ENCODE data around the gene PROSER3. TPM values are rescaled to one million over a fixed set of nuclear protein-coding genes. Genes with fewer than 3 reads are reported as not detected.

The PROSER3 gene
- total RNA-seq, 1 donor from 2014 or later = 5.2 TPM

DNA sequence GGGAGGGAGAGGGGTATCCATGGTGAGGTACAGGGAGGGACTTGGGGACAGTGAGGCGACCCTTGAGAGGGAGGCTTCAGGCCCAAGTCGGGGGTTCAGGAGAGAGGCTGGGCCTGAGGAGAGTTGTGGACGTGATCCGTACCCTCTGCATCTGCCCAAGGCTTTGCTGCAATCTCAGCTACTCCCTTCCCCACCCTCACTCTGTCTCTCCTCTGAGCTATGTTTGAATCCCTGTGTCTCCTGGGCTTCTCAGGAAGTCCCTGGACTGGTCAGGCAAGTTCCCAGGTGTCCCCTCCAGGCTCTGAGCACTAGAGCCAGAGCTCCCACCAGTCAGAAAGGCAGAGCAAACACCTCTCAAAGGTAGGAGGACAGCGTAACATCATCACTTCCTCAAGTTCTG lies 7.8 kb upstream of the PROSER3 start:
- intact Hi-C loops (cut with micrococcal nuclease) = no loop called here
- DNase-seq (no peak), ATAC-seq (no peak)

DNA sequence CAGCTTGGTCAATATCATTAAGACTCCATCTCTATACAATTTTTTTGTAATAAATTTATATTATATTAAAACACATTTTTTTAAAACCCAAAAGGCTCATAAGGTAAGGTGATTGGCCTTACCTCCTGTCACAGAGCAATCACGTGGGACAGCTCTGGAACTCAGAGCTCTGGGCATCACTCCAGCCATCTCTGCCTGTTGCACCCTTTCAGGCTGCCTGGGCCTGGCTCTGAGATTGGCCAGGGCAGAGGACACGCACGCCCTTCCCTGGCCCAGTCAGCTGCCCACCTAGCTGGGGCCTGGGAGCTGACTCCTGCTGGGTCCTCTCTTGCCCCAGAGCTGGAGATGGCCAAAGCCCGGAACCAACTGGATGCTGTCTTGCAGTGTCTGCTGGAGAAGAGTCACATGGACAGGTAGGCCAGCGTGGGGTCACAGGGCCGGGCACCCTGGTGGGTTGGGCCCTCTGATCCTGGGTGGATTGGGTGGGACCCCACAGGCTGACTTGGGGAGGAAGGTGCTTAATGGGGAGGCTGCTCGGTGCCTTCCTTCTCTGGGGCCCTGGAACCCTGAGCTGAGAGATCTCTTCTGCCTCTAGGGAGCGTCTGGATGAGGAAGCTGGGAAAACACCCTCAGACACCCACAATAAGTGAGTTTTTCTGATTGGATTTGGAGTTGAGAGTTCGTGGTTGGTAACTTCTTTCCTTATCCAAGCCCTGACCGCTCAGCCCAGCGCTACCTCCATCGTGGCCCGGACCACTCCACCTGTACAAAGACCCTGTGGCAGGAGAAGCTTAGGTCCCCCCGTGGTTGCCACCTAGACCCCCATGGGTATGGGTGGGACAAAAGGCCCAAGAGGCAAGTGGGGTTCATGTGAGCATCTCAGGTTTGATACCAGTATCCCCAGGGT lies 5.9 kb upstream of the PROSER3 start:
- intact Hi-C loops (cut with micrococcal nuclease) = no loop called here
- no peak for DNase-seq
- ATAC-seq = no peak

DNA sequence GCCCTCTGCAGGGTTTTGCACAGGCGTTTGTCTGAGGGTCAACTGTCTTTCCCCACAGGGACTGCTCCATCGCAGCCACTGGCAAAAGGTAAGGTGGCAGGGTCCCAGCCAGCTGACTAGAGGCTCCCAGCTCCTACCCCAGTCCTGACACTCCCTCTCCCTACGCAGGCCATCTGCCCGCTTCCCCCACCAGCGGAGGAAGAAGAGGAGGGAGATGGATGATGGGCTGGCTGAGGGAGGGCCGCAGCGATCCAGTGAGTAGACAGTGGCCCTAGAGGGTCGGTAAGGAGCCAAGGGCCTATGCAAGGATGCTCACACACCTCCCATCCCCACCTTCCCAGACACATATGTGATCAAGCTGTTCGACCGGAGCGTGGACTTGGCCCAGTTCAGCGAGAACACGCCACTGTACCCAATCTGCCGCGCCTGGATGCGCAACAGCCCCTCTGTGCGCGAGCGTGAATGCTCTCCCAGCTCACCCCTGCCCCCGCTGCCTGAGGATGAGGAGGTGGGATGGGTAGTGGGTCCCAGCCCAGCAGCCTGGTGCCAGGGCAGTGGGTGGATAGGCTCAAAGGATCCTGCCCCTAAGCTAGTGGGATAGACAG lies 5.1 kb upstream of the PROSER3 start:
- no peak for ATAC-seq
- intact Hi-C loops (cut with micrococcal nuclease) = no loop called here
- no peak for DNase-seq

DNA sequence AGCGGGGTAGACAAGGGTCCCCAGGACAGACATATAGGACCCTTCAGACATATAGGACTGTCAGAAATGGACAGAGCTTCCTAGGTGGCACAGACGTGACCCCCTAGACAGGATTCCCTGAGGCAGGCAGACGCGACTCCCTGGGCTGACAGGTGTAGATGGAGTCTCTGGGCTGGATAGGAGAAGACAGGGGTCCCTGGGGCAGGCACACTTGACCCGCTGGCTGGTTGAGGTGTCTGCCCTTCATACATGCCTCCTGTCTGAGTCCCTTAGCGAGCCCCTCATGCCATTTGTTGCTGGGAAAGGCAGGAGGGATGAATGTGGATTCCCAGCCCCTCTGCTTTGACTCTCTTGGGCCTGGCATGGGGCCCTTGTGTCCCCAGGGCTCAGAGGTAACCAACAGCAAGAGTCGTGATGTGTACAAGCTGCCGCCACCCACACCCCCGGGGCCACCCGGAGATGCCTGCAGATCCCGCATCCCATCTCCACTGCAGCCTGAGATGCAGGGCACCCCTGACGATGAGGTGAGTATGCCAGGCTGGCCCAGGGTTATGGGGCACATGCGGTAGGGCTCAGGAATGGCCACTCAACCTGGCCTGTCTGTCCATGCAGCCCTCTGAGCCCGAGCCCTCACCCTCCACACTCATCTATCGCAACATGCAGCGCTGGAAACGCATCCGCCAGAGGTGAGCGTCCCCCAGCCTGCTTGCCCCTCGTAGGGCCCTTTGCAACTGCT lies 4.2 kb upstream of the PROSER3 start:
- ATAC-seq = no peak
- intact Hi-C loops (cut with micrococcal nuclease) = no loop called here
- no peak for DNase-seq

DNA sequence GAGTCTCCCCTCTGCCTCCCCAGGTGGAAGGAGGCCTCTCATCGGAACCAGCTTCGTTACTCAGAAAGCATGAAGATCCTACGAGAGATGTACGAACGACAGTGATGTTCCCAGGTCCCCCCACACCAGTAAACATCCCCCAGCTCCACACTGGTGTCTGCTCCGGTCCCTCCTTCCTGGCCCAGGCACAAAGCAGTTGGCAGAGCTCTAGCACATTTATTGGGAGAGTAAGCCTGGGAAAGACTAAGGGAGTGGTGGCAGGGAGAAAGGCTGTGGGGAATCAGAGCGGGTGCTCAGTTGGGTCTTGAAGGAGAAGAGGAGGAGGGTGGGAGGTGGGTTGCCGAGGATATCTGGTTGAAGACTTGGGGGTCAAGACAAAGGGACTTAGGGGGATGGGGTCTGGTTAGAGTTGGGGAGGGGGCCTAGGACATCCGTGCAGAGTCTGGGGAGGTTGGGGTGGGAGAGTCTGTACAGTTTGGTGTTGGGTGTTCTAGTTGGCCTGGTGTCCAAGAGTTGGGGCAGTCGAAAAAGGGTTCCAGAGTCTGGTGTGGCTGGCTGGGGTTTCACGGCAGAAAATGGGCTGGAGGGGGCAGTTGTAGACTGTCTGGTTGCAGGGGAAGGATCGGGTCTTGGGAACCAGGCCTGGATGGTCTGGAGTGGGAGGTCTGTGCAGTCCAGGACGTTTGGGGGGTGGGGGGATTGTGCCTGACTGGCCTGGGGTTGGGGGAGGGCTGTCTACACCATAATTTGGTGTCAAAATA lies 3.4 kb upstream of the PROSER3 start:
- DNase-seq (no peak), ATAC-seq (no peak)
- intact Hi-C loops (cut with micrococcal nuclease) = no loop called here

DNA sequence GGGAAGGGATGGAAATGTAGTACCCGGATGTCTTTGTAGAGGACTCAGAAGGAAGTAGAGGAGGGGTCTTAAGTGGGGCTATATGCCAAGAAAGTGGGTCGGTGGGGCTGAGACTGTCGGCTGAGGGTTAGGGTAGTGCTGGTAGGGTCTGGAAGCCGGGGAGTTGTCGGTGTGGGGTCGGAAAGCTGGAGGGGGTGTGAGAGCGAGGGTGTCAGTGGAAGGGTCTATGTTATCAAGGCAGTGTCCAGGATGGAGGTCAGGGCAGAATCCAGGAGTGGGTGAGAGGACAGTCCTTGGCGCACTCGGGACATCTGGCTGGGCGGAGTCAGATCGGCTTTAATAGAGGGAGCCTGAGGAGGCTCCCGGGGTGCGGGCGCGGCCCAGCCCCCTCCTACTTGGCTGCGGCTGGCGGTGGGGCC lies 2.8 kb upstream of the PROSER3 start:
- DNase-seq = no peak
- no peak for ATAC-seq
- intact Hi-C loops (cut with micrococcal nuclease) = no loop called here

DNA sequence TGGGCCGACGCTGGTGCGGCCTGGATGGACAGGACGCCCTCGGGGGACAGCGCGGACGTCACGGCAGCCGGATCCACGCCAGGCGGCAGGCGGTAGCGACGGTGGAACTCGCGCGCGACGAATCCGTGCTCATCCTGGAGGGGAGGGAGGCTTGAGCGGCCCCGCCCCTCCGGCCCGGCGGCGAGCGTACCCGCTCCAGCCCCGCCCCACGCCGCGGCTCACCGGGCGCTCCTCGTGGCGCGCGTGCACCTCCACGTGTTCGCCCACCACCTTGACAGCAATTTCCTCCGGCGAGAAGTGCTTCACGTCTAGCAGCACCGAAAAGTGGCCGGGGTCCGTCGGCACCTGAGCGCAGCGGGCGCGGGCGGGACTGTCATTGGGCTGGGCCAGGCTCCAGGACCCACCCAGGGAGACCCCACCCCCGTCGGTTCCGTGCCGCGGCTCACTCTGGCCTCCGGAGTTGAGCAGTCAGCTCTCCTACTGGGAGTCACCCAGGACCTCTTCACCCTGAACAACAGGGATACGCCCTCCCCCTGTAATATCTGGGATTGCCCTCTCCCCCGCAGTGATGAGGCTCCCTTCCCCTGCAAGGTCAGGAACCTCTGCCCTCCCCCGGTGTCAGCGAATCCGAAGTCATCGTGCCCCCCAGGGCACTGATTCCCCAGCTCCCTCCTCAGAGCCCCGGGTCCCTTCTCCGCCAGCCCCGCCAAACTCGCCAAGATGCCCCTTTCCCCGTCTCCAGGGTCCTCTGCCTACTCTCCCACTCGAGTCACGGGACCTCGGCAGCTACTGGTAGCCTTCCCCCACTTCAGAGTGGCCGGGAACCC lies 2.2 kb upstream of the PROSER3 start:
- intact Hi-C loops (cut with micrococcal nuclease) = no loop called here
- DNase-seq (peak; percentile 95), ATAC-seq (peak; percentile 52)

DNA sequence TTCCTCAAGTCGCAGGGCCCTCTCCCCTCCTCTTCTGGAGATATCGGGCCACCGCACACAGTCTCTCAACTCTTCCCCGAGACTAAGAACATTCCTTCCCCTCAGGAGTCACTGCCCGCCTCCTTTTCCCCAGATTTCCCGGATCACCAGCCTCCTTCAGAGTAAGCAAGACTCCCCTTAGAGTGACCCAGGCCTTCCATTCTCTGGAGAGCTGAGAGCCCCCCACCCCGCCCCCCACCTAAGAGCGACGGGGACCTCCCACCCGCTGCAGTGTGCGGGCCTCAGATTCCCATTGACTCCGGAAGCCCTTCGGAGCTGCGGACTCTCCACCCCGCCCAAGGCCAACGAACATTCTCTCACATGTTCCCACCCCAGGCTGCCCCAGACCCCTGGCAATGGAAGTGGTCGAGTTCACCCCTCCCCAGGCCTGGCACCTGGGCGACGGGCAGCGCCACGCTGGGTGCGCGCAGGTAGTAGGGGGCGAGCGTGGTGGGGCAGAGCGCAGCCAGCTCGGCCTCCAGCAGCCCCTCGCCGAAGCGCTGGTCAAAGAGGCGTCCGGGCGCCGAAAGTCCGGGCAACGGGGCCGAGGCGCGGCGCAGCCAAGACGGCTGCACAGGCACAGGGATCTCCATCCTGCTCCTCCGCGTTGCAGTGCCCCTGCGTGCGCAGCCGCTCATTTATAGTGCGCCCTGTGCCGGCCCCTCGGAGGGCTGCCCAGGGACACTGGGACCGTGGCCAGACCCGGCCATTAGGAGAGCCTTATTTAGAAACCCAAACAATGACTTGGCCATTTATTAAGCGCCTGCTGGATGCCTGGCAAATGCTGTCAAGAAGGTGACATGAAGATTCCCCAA lies 1.4 kb upstream of the PROSER3 start, which contains the start of gene HSPB6:
Gene HSPB6 (minus strand): TSS at position 653 of the 854 bp plus-strand sequence. CDS start 21 bp downstream, at position 632.
- DNase-seq (peak; percentile 89), ATAC-seq (peak; percentile 50)
- intact Hi-C loops (cut with micrococcal nuclease) = no loop called here

DNA sequence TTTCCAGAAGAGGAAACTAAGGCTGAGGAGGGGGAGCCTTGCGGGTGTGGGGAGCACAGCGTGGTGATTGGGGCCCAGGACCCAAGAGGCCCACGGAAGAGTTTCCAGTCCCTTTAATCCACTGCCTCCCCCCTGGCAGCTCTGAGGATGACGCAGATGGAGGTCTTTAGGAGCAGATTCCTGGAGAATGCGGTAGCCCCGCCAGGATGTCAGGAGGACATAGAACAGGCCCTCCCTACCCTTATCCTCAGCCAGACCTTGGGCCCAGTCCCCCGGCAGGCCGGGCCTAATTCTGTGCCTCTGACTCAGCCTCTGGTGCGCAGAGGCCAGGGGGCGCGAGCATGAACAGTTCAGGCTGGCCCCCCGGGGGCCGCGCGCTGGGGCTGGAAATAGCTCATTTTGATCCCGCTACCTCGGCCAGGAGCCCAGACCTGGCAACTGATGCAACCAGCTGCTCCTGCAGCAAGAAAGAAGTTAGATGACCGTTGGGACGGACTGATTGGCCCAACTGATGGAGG lies 686 bp upstream of the PROSER3 start:
- DNase-seq = peak; percentile 93
- intact Hi-C loops (cut with micrococcal nuclease) = no loop called here
- peak; percentile 63 for ATAC-seq

DNA sequence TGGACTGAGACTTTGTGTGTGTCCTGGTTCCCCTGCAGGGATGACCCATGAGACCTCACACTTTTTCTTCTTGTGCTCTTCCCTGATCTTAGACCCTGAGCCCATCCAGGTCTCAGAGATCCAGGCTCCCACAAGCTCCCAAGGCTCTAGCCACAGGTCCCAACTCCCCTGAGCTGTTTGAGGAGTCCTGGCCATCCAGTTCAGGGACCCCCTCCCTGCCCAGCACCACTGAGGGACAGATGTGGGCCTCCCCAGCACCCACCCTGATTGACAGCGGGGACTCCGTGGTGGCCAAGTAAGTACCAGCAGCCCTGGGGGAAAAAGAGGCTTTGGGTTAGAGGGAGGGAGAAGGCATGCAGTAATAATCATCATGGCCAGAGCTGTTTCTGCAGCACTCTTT lies 1.7 kb downstream of the PROSER3 start:
- ATAC-seq (no peak), DNase-seq (no peak)
- intact Hi-C loops (cut with micrococcal nuclease) = no loop called here

DNA sequence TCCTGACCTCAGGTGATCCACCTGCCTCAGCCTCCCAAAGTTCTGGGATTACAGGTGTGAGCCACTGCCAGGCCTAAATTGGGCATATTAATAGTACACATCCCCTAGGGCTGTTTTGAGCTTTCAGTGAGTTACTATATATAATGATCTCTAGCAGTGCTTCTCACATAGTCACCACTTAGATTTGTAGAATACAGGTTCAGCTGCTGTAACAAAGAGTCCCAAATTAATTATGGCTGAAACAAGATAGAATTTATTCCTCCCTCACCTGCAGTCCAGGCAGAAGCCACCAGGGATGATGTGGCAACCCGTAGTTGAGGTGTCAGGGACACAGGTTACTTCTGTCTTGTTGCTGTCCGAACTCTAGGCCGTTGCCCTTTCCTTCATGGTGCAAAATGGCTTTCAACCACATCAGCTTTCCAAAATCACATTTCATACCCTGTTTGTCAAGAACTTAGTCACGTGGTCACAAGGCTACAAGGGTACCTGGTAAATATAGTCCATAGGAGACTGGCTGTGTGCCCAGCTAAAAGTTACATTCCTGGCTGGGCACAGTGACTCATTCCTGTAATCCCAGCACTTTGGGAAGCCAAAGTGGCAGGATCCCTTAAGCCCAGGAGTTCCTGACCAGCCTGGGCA lies 2.9 kb downstream of the PROSER3 start:
- intact Hi-C loops (cut with micrococcal nuclease) = no loop called here
- ATAC-seq (no peak), DNase-seq (no peak)

DNA sequence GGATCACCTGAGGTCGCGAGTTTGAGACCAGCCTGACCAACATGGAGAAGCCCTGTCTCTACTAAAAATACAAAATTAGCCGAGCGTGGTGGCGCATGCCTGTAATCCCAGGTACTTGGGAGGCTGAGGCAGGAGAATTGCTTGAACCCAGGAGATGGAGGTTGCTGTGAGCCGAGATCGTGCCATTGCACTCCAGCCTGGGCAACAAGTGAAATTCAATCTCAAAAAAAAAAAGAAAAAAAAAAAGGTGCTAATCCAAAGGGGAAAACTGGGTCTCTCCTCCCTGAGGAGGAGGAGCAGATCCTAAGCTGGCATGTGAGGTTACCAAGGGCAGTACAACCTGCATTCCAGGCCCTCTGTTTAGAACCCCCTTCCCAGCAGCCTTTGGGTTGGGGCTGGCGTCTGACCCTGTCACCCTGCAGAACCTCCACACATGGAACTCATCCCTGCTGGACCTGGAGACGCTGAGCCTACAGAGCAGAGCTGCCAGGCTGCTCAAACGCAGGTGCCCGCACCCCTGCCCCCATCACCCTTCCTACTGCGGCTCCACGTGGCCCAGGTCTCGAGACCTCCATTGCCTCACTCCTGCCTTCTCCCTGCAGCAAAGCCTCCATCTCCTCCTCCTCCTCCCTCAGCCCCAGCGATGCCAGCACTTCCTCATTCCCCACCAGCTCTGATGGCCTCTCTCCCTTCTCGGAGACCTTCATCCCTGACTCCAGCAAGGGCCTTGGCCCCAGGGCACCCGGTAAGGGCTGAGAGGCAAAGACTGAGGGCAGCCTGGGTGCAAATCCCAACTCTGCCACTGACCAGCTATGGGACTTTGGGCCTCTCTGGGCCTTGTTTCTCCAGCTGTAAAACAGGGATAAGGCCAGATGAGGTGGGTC lies 6.7 kb downstream of the PROSER3 start:
- intact Hi-C loops (cut with micrococcal nuclease) = no loop called here
- ATAC-seq = no peak
- no peak for DNase-seq

DNA sequence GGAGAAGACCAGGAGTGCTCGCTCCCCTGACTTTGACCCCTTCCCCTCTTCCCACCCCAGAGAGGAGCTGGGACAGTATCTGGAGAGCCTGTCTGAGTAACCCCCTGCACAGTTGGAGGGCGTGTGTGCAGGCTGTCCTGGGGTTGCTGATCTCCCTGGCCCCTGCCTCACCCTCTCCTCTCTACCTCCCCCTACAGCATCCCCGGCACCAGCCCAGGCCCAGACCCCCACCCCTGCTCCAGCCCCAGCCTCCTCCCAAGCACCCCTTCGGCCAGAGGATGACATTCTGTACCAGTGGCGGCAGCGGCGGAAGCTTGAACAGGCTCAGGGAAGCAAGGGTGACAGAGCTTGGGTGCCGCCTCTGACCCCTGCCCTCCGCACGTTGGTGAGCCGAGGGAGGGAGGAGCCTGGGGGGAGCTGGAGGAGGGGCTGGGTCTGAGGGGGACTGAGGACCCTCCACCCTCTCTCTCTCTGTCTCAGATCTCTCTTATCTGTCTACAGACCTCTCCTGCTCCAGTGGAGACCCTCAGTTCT lies 8.7 kb downstream of the PROSER3 start:
- intact Hi-C loops (cut with micrococcal nuclease) = no loop called here
- ATAC-seq (no peak), DNase-seq (no peak)

DNA sequence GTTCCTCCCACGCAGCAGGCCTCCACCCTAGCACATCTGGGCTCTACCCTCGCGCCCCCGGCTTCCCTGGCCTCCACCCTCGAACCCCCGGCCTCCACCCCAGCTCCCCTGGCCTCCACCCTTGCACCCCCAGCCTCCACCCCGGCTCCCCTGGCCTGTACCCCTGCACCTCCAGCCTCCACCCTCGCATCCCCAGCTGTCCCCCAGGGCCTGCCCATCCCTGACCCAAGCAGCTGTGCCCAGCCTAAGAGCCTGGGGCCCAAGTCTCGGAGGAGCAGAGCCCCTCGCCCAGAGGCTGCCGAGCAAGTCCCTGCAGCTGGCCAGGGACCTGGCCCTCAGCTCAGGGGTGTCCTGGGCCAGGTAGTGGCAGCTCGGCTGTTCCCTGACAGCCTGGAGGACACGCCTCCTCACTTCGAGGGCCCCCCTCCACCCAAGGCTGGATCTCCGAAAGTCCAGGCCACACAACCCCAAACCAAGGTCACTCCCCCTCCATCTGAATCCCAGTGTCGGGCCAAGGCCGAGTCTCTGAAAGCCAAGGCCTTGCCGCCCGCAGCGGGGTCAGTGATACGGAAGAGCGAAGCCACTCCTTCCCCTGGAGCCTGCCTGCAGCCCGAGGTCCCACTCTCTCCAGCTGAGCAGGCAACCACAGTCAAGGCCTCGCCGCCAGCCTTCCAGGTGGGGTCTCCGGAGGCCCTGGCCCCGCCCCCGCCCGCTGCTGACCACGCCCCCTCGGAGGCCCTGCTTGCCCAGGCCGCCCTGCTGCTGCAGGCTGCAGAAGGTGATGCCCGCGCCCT lies 9.5 kb downstream of the PROSER3 start:
- no peak for DNase-seq

DNA sequence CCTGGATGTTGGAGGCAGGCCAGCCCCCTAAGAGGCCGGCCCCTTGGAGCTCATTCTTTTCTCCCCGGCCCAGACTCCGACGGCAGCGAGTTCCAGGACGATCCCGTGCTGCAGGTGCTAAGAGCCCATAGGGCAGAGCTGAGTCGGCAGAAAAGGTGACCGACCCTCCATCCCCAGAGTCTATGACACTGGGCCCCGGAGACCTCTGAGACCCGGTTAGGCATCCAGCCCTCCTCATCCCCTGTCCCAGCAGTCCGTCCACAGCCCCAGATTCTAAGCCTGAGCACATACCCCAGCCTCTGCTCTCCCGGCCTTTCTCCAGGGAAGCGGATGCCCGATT lies 10.1 kb downstream of the PROSER3 start:
- DNase-seq (no peak), ATAC-seq (no peak)
- intact Hi-C loops (cut with micrococcal nuclease) = no loop called here

More for the DNA sequence above, 9.5 kb downstream of the PROSER3 start:
- intact Hi-C loops (cut with micrococcal nuclease) = no loop called here
- peak; percentile 70 for ATAC-seq

All from left ventricle myocardium superior (tissue), 1 donor.